HL-60/S4 (cell line): ENCODE measurements around the gene TSPAN16.

Experiments
- in situ Hi-C: fragments of 300-500 bp; cut with MboI; formaldehyde crosslinking; loops from 2 replicates; pipeline ENCODE4 v1.14.3; 2022; ENCODE audit warnings: low sequenced_read_pairs

The TSPAN16 gene, protein sequence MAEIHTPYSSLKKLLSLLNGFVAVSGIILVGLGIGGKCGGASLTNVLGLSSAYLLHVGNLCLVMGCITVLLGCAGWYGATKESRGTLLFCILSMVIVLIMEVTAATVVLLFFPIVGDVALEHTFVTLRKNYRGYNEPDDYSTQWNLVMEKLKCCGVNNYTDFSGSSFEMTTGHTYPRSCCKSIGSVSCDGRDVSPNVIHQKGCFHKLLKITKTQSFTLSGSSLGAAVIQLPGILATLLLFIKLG

DNA sequence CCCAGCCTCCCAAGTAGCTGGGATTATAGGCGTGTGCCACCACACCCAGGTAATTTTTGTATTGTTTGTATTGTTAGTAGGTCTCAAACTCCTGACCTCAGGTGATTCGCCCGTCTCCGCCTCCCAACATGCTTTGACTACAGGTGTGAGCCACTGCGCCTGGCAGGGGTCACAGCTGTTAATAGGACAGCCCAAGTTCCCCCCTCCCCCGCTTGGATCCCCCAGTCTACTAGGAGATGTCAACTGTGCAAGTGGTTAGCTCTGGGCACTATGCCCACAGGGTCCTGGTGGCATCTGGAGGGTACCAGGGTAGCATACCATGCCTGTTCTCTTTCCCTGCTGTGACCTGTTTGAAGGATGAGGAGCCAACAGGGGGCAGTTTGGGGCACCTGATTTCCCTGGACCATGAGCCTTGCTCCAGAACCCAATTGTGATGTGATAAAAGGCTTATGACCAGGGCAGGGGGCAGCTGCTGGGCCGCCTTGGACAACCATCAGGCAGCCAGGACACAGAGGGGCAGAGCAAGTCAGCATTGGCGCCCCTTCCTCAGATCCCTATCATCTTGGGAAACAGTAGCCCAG is at the start of gene TSPAN16:
TSS of gene TSPAN16 (plus strand) at position 496 of the 581 bp plus-strand sequence. CDS start 138 bp downstream, outside the sequence.
- in situ Hi-C loops, result loop anchor here (10.0 kb wide), 1 partner anchor 149 kb away; no protein-coding TSS in a partner anchor

DNA sequence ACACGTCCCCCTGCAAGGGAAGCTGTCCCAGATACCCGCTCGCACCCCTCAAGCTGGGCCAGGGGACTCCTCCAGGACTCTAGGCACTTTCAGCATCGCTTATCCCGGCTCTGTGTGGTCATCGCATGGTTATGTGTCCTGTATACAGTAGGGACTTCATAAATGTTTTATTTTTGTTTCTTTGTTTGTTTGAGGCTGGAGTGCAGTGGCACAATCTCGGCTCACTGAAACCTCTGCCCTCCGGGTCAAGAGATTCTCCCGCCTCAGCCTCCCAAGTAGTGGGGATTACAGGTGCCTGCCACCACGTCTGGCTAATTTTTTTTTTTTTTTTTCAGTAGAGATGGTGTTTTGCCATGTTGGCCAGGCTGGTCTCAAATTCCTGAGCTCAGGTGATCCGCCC is 49.0 kb upstream of the TSPAN16 start:
- in situ Hi-C loops, result no loop called here

DNA sequence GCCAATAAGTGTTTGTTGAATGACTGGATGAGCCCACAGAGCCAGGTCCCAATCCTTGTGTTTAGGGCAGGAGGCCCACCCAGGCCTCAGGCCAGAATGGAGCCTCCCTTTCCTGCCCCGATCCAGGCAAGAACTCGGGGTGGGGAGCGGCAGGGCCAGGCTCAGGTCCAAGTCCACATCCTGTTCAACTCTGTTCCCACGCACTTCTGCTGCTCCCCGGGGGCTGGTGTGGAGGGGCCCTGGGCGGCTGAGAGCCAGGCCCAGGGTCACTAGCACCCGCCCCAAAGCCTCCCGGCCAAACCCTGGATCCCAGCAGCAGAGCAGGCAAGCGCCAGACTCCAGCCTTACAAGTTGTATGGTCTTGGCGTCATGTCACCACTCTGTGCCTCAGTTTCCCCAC is 48.6 kb upstream of the TSPAN16 start:
- in situ Hi-C loops, result no loop called here

DNA sequence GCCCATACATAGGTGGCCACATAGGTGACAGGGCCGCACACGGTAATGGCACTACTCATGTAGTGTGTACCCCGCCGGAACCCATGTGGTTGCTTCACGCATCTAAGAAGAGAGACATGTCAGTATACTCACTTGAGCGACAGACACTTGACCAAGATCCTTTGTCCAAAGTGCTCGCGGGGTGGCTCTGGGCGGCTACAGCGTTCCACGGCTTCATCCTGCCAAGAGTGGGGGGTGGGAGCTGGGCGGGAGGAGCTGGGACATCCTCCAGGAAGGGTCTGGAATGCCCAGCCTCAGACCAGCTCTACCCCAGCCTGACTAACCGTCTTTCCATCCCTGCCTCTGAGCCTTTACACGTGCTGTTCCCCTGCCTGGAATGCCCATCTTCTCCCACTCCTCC is 48.0 kb upstream of the TSPAN16 start:
- in situ Hi-C loops, result no loop called here

DNA sequence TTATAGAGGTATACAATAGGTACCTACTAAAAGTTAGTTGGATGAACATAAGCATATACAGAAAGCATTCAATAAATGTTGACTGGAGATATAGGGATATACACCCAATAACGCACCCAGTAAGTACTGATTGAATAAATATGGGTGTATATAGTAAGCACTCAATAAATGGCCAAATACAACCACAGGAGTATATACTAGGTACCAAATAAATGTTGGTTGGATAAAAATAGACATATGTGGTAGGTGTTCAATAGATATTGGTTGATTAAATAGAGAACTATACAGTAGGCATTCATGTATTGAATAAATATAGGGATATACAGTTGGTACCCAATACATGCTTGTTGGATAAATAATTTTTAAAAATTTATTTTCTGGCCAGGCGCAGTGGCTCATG is 47.1 kb upstream of the TSPAN16 start:
- in situ Hi-C loops, result no loop called here

DNA sequence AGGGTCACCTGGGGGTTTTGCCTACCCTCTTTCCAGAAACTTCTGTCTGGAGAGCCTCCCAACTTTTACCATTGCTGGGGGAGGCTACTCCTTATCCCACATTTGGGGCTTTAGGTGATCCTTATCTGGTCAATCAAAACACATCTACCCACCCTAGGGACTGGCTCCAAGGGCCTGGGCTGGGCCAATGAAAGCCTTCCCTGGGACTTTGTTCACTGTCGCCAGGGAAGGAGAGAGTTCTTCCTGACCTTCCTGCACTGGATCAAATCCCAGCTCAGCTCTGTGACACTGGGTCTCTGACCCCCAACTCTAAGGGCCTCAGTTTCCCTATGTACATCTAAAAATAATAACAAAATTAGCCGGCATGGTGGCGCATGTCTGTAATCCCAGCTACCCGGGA is 44.7 kb upstream of the TSPAN16 start:
- in situ Hi-C loops, result no loop called here

DNA sequence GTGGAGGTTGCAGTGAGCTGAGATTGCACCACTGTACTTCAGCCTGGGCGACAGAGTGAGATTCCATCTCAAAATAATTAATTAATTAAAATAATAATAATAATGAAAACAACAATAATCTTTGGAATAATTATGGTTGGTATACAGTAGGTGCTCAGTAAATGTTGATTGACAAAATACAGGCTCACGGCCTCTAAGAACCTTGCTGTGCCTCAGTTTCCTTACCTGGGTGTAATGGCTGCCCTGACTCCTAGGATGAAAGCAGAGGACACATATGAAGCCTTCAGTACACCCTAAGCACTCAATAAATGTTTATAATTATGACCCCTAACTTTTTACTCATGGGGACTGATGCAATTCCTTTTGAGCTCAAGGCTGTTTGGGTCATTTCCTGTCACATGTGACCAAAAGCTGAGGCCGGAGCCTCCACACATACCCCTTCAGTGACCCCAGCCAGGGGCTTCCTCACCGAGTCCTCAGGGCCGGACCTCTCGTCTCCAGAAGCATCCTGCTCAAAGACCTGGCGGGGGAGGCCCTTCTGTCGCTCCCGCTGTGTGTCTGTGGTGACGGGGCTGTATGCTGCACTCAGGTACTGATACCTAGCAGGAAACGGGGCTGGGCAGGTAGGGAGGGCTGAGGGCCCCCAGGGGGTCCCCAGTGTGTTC is 44.2 kb upstream of the TSPAN16 start:
- in situ Hi-C loops, result no loop called here

DNA sequence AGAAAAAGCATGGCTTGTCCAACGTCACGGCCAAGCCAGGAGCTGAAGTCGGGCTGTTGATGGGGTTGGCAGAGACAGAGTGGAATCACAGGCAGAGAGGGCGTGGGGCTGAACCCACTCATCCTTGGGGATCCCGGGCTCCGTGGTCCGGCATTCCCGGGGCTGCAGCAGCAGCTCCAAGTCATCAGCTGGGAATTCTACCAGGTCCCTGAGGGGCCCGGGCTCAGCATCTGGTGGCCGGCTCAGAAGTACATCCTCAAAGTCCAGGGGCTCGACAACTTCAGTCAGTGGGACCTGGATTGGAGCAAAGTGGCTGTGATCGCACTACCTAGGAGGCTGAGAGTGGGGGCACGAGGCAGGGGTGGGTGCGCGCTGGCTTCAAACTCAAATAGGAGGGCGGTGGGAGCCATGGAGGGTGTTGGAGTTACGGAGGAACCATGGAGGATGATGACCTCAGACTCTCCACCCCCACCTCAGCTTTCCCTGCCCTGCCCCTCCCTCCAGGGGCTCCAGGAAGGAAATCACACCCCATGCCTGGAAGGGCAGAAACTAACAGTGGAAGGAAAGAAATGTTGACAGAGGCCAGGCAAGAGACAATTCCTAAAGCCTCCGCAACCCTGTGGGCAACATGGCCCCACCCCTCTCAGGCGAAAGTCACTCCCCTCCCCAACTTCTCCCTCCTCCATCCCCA is 43.1 kb upstream of the TSPAN16 start:
- in situ Hi-C loops, result no loop called here

DNA sequence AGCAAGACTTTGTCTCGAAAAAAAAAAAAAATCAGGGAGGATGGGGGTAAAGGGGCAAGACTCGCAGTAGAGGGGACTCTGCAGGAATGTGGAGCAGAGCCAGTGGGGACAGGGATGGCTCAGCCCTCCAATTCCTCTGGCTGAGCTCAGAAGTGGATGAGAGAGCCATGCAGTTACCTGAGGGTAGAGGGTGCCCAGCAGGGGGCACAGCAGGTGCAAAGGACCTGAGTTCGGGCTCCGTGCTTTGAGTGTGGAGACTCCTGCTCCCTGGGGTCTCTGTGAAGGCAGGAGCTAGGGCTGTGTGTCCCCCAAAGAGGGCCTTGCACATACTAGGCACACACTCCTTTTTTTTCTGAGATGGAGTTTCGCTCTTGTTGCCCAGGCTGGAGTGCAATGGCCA is 41.3 kb upstream of the TSPAN16 start:
- in situ Hi-C loops, result no loop called here

DNA sequence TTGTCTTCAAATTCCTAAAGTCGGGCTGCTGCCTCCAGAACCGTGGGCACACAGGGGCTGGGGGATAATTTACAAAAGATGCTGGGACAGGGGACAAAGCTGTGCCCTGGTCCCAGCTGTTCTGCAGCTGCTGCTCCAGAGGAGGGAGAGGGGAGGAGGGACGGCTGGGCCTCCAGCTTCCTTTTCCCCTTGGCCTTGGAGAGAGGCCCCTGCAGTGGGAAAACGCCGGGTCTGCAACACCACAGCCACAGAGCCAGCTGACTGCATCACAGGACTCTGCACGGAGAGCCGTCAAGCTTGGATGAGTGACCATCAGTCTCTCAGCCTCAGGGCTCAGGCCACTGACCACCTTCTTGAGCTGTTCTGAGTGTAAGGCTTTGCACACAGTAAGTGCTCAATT is 39.8 kb upstream of the TSPAN16 start:
- in situ Hi-C loops, result no loop called here

DNA sequence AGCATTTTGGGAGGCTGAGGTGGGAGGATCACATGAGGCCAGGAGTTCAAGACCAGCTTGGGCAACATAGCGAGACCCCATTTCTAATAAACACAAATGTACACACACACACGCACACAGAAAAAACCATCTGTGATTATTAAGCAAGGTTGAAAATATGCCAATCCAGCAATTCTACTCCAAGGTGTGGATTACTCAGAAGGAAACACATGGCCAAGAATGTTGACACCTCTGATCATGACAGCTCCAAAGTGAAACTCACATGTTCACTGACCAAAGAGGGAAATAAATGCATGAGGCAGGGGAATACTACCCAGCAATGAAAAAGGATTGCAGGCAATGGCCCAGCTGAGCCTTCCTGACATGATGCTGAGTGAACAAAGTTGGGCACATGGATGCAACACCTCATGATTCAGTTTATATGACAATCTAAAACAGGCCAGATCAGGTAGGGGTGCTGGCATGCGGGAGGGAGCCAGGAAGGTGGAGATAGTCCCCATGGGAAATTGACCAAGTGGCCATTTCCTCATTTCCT is 38.0 kb upstream of the TSPAN16 start:
- in situ Hi-C loops, result no loop called here

DNA sequence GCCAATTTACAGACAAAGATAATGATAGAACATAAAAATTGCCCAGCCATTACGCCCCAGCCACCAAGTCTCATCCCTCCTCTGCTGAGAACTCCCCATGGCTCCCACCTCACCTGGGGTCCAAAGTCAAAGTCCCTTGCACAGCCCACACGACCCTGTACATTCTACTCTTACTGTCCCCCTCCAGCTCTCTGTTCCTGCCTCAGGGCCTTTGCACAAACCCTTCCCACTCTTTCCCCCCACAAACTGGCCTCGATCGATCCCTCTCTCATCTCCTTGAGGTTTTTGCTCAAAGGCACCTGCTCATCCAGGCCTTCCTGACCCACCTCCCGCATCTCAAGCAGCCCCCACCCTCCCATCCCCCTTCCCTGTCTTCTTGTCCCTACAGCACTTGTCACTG is 35.0 kb upstream of the TSPAN16 start:
- in situ Hi-C loops, result no loop called here

DNA sequence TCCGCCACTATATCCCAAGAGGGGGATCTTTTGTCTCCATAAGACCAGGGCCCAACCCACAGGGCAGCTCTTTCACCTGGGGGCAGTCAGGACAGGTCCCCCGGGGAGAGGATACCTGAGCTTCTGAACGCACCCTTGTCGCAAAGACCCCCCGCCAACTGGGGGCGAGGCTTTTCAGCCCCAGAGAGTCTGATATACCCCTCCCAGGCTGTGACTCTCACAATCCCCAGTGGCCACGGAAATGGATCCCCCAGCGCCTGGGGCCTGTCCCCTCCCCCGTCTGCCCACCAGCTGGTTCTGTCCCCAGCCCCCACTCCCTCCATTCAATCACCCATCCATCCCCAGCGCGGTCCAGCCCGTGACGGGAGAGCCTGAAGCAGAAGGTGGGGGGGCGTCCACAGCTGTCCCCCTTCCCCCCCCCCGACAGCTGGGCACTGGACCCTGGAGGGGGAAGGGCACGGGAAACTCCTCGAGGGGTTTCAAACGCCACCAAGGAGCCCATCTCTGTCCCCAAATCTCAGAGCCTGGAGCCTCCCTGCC is 34.5 kb upstream of the TSPAN16 start:
- in situ Hi-C loops, result no loop called here

DNA sequence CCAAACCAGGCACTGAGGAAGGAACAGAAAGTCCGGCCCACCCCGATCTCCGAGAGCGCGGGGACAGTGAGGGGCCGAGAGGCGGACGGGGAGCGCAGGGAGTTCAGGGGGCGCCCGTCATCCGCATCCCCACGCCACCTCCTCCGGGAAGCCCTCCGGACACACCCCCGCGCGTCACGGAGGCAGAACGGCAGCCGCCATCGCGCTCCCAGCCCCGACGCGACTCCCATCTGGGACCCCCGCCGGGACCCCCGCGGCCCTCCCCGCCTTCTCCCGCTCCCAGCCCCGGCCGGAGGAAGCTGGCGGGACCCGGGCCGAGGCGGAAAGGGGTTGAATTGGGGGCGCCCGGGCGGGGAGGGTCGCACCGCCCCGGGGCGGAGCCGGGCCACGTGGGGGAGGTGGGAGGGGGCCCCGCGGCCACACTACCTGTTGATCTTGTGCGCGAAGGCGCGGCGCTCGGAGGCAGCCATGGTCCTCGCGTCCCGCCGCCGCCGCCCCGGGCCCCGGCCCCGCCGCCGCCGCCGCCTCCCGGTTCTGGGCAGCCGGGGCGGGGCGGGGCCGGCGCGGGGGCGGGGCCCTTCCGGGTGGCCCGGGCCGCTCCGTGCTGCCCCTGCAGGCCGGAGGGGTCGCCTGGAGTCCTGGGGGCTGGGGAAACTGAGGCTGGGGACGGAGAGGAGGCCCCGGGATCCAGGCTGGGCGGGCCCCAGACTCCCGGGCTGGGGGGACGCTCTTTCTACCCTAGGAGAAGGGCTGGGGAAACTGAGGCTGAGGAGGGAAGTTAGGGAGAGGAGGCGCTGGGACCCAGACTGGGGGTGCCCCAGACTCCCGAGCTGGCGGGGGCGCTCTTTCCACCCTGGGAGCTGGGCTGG is 33.8 kb upstream of the TSPAN16 start, which contains the start of gene DOCK6:
TSS of gene DOCK6 (minus strand) at position 554 of the 869 bp plus-strand sequence. CDS start at position 470, 84 bp downstream.
- in situ Hi-C loops, result no loop called here

DNA sequence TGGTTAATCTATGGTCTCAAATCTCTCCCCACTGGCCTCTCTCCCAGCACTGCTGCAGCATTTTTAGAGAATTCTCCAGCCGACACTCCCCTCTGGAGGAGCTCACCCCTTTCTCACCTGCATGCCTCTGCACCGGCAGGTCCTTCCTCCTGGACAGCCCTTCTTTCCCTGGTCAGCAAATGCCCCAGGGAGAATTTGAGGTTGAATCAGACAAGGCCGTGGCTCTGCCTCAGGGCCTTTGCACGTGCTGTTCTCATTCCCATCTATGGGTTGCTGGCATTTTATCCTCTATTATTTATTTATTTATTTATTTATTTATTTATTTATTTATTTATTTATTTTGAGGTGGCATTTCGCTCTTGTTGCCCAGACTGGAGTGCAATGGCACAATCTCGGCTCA is 32.2 kb upstream of the TSPAN16 start:
- in situ Hi-C loops, result no loop called here

DNA sequence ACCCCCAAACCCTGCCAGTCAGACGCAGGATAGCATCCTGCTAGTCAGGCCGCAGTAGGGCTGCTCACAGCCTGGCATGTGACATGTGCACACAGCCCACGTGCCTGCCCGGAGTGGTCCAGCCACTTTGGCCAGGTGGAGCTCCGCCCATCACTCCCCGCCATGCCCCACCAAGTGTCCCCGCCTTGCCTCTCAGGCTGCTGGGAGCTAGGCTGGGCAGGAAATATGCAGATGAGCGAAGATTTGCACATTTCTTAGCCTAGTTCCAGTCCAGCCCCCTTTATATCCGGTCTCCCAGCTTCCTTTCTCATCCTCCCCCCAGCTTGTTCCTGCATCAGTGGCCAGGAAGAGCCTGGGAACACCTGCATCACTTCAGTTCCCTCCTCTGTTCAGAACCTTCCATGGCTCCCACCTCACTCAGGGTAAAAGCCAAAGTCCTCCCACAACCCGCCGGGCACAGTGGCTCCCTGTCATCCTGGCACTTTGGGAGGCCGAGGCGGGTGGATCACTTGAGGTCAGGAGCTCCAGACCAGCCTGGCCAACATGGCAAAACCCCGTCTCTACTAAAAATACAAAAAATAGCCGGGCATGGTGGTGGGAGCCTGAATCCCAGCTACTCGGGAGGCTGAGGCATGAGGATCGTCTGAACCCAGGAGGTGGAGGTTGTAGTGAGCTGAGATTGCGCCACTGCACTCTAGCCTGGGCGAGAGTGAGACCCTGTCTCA is 31.3 kb upstream of the TSPAN16 start:
- in situ Hi-C loops, result no loop called here

DNA sequence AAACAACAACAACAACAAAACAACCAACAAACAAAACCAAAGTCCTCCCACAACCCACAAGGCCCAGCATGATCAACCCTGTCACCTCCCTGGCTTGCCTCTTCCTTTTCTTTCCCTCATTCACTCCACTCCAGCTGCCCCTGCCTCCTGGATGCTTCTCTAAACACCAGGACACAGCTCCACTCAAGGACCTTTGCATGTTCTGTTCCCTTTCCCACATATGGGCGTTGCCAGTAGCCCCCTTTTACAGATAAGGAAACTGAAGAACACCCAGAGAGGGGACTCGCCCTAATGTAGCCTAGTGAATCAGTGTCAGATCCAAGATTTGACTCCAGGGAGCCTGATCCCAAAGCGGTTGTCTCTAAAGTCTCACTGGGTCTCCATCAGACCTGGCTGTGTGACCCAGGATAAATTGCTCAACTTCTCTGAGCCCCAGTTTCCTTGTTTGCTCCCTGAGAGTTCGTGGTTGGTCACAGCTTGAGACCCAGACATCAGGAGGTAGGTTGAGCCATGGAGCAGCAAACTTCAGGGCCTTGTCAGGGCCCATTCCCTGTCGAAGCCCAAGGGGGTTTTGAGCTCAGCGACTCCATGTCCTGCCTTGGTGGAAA is 30.7 kb upstream of the TSPAN16 start:
- in situ Hi-C loops, result no loop called here

DNA sequence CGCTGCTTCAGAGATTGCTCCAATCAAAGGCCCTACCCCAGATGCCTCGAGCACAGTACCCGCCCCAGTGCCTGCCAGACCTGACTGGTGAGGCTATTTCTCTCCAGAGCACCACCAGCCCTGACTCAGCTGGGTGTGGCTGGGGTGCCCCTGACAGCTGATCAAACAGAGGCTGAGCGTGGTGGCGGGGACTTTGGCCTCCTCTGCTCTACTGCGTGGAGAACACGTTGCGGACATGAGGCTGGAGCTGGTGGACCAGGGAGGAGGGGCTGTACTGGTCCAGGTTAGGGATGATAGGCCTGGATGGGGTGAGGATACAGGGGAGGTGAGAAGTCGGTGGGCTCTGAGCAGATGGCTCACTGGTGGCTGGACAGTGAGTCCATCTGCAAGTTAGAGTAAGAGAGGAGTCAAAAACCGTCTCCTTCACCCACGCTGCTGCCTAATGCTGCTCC is 30.1 kb upstream of the TSPAN16 start:
- in situ Hi-C loops, result no loop called here
